ENCODE results near the gene HDAC2. TPM values are rescaled to one million over a fixed set of nuclear protein-coding genes. Genes with fewer than 3 reads are reported as not detected.

The HDAC2 gene
- total RNA-seq, 2 experiments from 2014 or later, result 29.9 to 40.8 TPM

DNA sequence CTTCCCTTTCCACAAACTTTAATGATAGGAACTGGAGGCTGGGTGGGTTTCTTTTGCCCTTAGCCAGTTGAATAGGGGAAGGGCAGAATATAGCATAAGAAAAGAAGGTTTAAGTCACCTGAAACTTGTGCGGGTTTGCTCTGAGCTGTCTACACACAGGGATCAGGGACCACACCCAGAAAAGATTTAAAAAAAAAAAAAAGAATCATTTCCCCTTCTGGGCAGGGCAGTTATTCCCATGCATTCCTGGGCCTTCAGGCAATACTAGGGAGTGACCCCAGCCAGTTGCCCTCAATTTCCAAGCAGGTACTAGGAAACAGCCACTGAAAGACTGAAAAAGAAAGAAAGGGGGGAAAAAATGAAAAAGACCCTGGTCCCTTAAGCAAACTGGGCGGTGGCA lies 39.6 kb upstream of the HDAC2 start:
- CTCF ChIA-PET, result no interaction called here
- no peak overlapping the region for H3K27ac ChIP-seq (ENCODE audit: low read depth in 1 of 2, low read length in 2 of 2)
- H3K36me3 Mint-ChIP-seq (ENCODE audit: low read depth), result no peaks in the 10 kb centered on the region
- H3K4me1 Mint-ChIP-seq (ENCODE audit: low read depth), result peaks cover 14% of the 10 kb centered on the region
- peaks cover 3% of the 10 kb centered on the region for H3K4me1 ChIP-seq (ENCODE audit: insufficient read depth, low read length)
- H3K9me3 ChIP-seq (ENCODE audit: control insufficient read depth in 1 of 2, insufficient read depth in 1 of 2, low read length in 2 of 2), result no peaks in the 10 kb centered on the region
- H3K4me3 Mint-ChIP-seq, result no peak overlapping the region
- ATAC-seq (ENCODE audit: poor library complexity) (no peak), DNase-seq (no peak)
- peaks cover 0 to 2% of the 10 kb centered on the region in 2 experiments for H3K27me3 ChIP-seq (ENCODE audit: control insufficient read depth in 1 of 2, insufficient read depth in 2 of 2, low read length in 2 of 2)
- POLR2A ChIA-PET, result no interaction called here
- TF ChIP-seq, protein P1, sequence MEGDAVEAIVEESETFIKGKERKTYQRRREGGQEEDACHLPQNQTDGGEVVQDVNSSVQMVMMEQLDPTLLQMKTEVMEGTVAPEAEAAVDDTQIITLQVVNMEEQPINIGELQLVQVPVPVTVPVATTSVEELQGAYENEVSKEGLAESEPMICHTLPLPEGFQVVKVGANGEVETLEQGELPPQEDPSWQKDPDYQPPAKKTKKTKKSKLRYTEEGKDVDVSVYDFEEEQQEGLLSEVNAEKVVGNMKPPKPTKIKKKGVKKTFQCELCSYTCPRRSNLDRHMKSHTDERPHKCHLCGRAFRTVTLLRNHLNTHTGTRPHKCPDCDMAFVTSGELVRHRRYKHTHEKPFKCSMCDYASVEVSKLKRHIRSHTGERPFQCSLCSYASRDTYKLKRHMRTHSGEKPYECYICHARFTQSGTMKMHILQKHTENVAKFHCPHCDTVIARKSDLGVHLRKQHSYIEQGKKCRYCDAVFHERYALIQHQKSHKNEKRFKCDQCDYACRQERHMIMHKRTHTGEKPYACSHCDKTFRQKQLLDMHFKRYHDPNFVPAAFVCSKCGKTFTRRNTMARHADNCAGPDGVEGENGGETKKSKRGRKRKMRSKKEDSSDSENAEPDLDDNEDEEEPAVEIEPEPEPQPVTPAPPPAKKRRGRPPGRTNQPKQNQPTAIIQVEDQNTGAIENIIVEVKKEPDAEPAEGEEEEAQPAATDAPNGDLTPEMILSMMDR (IDR thresholded peaks at IDR 0.05), result no peak
- intact Hi-C loops (cut with DNase I, micrococcal nuclease), result no loop called here
- H3K4me3 ChIP-seq (ENCODE audit: low read length), result no peak overlapping the region
- H3K36me3 ChIP-seq (ENCODE audit: insufficient read depth, low read length), result no peaks in the 10 kb centered on the region
- no peaks in the 10 kb centered on the region for H3K9me3 Mint-ChIP-seq
- H3K27me3 Mint-ChIP-seq, result peaks cover 16% of the 10 kb centered on the region
- H3K27ac Mint-ChIP-seq, result no peak overlapping the region

DNA sequence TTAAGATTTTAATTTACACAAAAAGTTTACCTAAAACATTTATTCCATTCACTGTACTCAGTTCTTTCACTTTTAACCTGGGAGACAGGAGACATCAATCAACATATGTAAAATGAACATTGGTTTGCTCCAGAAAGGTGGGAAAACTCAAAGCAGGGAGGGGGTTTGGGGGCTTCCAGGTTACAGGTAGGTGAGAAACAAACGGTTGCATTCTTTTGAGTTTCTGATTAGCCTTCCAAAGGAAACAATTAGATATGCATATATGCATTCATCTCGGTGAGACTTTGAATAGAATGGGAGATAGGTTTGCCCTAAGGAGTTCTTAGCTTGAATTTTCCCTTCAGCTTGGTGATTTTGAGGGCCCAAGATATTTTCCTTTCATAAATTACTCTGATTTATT lies 38.2 kb upstream of the HDAC2 start:
- Histone ChIP-seq H3K27ac (ENCODE audit: low read depth in 1 of 2, low read length in 2 of 2) (no peak overlapping the region), H3K9me3 (ENCODE audit: control insufficient read depth in 1 of 2, insufficient read depth in 1 of 2, low read length in 2 of 2) (no peaks in the 10 kb centered on the region), H3K27me3 (ENCODE audit: control insufficient read depth in 1 of 2, insufficient read depth in 2 of 2, low read length in 2 of 2) (peaks cover 0 to 2% of the 10 kb centered on the region in 2 experiments), H3K4me3 (ENCODE audit: low read length) (no peak overlapping the region), H3K36me3 (ENCODE audit: insufficient read depth, low read length) (no peaks in the 10 kb centered on the region), H3K4me1 (ENCODE audit: insufficient read depth, low read length) (peaks cover 3% of the 10 kb centered on the region)
- H3K36me3 Mint-ChIP-seq (ENCODE audit: low read depth), result no peaks in the 10 kb centered on the region
- ChIA-PET POLR2A (no interaction called here), CTCF (no interaction called here)
- intact Hi-C loops (cut with DNase I, micrococcal nuclease), result no loop called here
- H3K9me3 Mint-ChIP-seq, result no peaks in the 10 kb centered on the region
- peaks cover 14% of the 10 kb centered on the region for H3K4me1 Mint-ChIP-seq (ENCODE audit: low read depth)
- no peak overlapping the region for H3K27ac Mint-ChIP-seq
- TF ChIP-seq, protein P1 (IDR thresholded peaks at IDR 0.05), result no peak
- ATAC-seq (ENCODE audit: poor library complexity) (no peak), DNase-seq (no peak)
- H3K27me3 Mint-ChIP-seq, result peaks cover 22% of the 10 kb centered on the region
- H3K4me3 Mint-ChIP-seq, result no peak overlapping the region

DNA sequence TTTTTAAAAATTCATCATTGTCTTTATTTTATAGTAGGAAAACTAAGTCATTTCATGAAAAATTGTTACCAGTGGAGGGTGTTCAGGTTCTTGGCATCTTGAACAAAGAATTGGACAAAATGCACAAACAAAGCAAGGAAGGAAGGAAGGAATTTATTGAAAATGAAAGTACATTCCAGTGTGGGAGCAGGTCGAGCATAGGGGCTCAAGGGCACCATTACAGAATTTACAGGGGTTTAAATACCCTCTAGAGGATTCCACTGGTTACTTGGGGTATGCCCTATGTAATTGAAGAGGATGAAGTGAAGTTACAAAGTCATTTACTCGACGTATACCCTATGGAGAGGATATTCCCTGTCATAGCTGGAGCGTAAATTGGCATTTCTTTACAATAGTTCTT lies 37.4 kb upstream of the HDAC2 start:
- Mint-ChIP-seq H3K4me1 (ENCODE audit: low read depth) (peaks cover 14% of the 10 kb centered on the region), H3K9me3 (no peaks in the 10 kb centered on the region), H3K27me3 (peaks cover 22% of the 10 kb centered on the region), H3K36me3 (ENCODE audit: low read depth) (no peaks in the 10 kb centered on the region), H3K27ac (no peak overlapping the region), H3K4me3 (no peak overlapping the region)
- ATAC-seq (ENCODE audit: poor library complexity) (no peak), DNase-seq (no peak)
- Histone ChIP-seq H3K4me1 (ENCODE audit: insufficient read depth, low read length) (peaks cover 3% of the 10 kb centered on the region), H3K27ac (ENCODE audit: low read depth in 1 of 2, low read length in 2 of 2) (no peak overlapping the region), H3K4me3 (ENCODE audit: low read length) (no peak overlapping the region), H3K9me3 (ENCODE audit: control insufficient read depth in 1 of 2, insufficient read depth in 1 of 2, low read length in 2 of 2) (no peaks in the 10 kb centered on the region), H3K36me3 (ENCODE audit: insufficient read depth, low read length) (no peaks in the 10 kb centered on the region), H3K27me3 (ENCODE audit: control insufficient read depth in 1 of 2, insufficient read depth in 2 of 2, low read length in 2 of 2) (peaks cover 0 to 2% of the 10 kb centered on the region in 2 experiments)
- ChIA-PET CTCF (no interaction called here), POLR2A (no interaction called here)
- intact Hi-C loops (cut with DNase I, micrococcal nuclease), result no loop called here
- TF ChIP-seq, protein P1 (IDR thresholded peaks at IDR 0.05), result no peak

Data from CD4-positive, alpha-beta T cell (primary cell).